GM19467 (cell line): ENCODE data around the gene ALG3.

ENCODE experiments used
- ATAC-seq: cut with Tn5 transposase; IDR thresholded peaks from one replicate; pipeline ENCODE4 v1.9.1; 2021; ENCODE audit warnings: mild to moderate bottlenecking, moderate library complexity; ENCODE audit not compliant: unreplicated experiment

The ALG3 gene

DNA sequence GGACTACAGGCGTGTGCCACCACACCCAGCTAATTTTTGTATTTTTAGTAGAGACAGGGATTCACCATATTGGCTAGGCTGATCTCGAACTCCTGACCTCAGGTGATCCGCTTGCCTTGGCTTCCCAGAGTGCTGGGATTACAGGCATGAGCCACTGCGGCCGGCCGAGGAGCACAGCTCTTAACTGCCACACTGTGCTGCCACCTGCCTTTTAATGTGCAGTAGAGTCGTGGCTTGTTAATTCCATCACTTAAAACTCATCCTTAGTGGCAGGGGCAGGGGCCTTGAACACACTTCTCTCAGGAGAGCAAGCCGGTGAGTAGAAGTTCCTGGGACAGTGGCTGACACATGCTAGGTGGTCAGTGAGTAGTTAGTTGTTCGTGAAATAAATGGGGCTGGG, 50.3 kb downstream of the ALG3 start:
- no peak for ATAC-seq

DNA sequence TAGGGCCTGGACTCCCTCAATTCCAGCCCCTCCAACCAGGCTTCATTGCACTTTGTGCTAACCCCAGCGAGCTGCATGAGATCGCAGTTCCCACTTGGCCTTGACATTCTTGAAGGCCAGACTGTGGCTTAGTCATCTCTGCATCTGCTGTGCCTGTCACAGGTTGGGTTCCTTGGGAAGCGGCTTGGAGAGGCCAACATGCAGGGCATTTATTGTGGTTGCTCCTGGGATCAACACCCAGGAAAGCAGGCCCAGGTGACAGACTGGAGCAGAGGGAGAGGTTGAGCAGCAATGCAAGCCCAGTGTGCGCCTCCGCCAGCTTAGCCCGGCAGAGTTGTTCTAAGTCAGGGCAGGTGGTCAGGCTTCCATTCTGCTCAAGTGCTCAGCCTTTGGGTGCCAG, 52.2 kb downstream of the ALG3 start:
- ATAC-seq: no peak

DNA sequence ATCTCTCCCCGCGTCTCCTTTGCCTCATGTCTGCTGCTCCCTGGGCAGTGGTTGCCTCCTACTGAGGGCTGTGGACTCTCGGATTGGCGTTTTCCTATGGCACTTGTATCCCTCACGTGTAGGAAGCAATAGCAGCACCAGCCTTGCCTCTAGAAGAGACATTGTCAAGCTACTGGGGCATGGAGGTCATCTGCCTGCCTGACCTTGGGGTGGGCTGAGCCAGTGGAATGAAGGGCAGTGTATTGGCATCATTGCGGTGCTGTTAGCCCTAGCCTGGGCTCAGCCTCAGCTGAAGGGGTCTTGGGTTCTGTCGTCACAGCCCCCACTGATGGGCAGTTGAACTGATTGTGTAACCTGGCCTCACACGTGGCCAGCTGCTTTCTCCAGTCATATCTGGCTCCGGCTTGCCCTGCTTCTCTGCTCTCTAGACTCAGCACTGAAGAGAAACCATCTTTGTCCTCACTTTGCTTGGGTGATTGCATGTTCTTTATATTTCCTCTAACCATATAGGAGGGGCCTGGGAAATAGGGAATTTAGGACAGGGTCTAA, 54.7 kb downstream of the ALG3 start:
- ATAC-seq: no peak

DNA sequence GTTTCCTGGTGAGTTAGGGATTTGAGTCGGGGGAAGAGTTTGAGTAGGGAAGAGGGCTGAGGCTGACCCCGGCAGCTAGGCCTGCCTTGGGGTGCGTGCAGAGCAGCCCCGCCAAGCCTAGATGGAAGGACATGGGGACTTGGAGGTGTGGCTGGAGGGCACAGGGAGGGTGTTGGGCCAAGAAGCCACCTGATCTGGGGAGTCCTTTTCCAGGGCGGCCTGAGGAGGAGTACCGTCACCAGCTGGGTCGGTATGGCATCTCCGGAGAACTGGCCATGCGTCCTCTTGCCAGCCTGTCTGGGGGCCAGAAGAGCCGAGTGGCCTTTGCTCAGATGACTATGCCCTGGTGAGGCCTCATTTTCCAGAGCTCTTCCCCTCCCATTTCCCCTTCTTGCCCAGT, 55.9 kb downstream of the ALG3 start:
- no peak for ATAC-seq
